ENCODE data around the gene RSPH6A.

DNA sequence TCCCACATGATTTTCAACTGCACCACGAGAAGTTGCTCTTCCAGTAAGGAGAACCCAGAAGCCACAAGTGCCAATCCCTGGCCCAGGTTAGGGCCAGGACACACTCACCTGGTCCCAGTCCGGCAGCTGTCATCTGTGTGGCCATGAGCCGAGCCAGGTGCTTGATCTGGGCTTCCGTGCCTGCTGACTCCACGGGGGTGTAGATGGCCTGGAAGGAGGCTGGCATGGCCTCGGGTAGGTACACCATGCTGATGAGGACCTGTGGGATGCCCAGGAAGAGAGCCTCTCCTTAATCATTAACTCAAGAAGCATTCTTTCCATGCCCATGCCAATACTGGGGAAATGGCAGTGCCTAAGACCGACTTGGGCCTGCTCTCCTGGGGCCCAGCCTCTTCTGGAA lies 19.9 kb upstream of the RSPH6A start:
- TF ChIP-seq POLR2AphosphoS5 (IDR thresholded peaks at IDR 0.05) = peak in 1 of 3 donors; percentile 40
- TF ChIP-seq, protein P1, sequence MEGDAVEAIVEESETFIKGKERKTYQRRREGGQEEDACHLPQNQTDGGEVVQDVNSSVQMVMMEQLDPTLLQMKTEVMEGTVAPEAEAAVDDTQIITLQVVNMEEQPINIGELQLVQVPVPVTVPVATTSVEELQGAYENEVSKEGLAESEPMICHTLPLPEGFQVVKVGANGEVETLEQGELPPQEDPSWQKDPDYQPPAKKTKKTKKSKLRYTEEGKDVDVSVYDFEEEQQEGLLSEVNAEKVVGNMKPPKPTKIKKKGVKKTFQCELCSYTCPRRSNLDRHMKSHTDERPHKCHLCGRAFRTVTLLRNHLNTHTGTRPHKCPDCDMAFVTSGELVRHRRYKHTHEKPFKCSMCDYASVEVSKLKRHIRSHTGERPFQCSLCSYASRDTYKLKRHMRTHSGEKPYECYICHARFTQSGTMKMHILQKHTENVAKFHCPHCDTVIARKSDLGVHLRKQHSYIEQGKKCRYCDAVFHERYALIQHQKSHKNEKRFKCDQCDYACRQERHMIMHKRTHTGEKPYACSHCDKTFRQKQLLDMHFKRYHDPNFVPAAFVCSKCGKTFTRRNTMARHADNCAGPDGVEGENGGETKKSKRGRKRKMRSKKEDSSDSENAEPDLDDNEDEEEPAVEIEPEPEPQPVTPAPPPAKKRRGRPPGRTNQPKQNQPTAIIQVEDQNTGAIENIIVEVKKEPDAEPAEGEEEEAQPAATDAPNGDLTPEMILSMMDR (IDR thresholded peaks at IDR 0.05 in 8 of 11, conservative IDR thresholded peaks at IDR 0.05 in 3 of 11) = no peak

All from spleen (tissue), 7 donors.